SK-N-SH treated with all-trans-retinoic acid at 6 μM for 48 hours (cell line): ENCODE results near the gene PRDM4.

ENCODE experiments used
- CSRNP3 ChIP-seq: fragments of 250-450 bp; sonication (Bioruptor Pico); IDR thresholded peaks from 2 replicates; pipeline ENCODE4 v1.5.1; 2021; ENCODE audit warnings: mild to moderate bottlenecking, moderate library complexity
- OSR1 ChIP-seq: fragments of 250-450 bp; sonication (Bioruptor Pico); IDR thresholded peaks from 2 replicates; pipeline ENCODE4 v1.8.0; 2022; ENCODE audit warnings: moderate library complexity, mild to moderate bottlenecking, inconsistent platforms
- PATZ1 ChIP-seq: fragments of 250-450 bp; sonication (Bioruptor Pico); IDR thresholded peaks from 2 replicates; pipeline ENCODE4 v1.8.0; 2020; ENCODE audit warnings: mild to moderate bottlenecking, moderate library complexity, borderline replicate concordance
- TSHZ2 ChIP-seq: fragments of 250-450 bp; sonication (Bioruptor Pico); IDR thresholded peaks from 2 replicates; pipeline ENCODE4 v1.5.0; 2020; ENCODE audit warnings: mild to moderate bottlenecking, moderate library complexity
- ZFP3 ChIP-seq: fragments of 250-450 bp; sonication (Bioruptor Pico); IDR thresholded peaks from 2 replicates; pipeline ENCODE4 v1.5.0; 2020; ENCODE audit warnings: mild to moderate bottlenecking, moderate library complexity
- ZNF565 ChIP-seq: fragments of 450-650 bp; formaldehyde crosslinking; conservative IDR thresholded peaks from 2 replicates; pipeline ENCODE4 v1.5.0; 2020; ENCODE audit warnings: low read depth, mild to moderate bottlenecking, moderate library complexity
- ZNF70 ChIP-seq: fragments of 450-650 bp; formaldehyde crosslinking; IDR thresholded peaks from 2 replicates; pipeline ENCODE4 v1.5.0; 2020; ENCODE audit warnings: mild to moderate bottlenecking, moderate library complexity
- ZNF8 ChIP-seq: fragments of 450-650 bp; formaldehyde crosslinking; IDR thresholded peaks from 2 replicates; pipeline ENCODE4 v1.5.0; 2020; ENCODE audit warnings: mild to moderate bottlenecking, moderate library complexity

- no peak for TF ChIP-seq ZNF565
- TF ChIP-seq CSRNP3 (CRISPR knock-in tag) = no peak
- TF ChIP-seq ZNF70 (CRISPR knock-in tag) = no peak
- TF ChIP-seq PATZ1 = no peak
- no peak for TF ChIP-seq ZFP3
- no peak for TF ChIP-seq ZNF8 (CRISPR knock-in tag)
- TF ChIP-seq TSHZ2 = no peak
- TF ChIP-seq OSR1 (CRISPR knock-in tag) = no peak
Observed at GRCh38 chr12:107759410-107759809, 1.5 kb downstream of the PRDM4 start.
